ENCODE data around the gene PWP2.

PWP2 gene

GRCh38 chr21:44082648-44083440 lies 24.4 kb upstream of the PWP2 start:
- no peak overlapping the region for H3K4me3 ChIP-seq
- TF ChIP-seq CTCF (IDR thresholded peaks at IDR 0.05): no peak
- peak overlapping the region in 1 of 2 donors; percentile 31 for H3K27ac ChIP-seq
- no peak for DNase-seq (ENCODE audit: low spot score)

- Histone ChIP-seq H3K4me3 (no peak overlapping the region), H3K27ac (peak overlapping the region in 1 of 2 donors; percentile 45)
- no peak for TF ChIP-seq CTCF (IDR thresholded peaks at IDR 0.05)
- peak; percentile 29 for DNase-seq (ENCODE audit: low spot score)
Observed at GRCh38 chr21:44083631-44084291, 23.4 kb upstream of the PWP2 start.

GRCh38 chr21:44084496-44085241 lies 22.5 kb upstream of the PWP2 start:
- no peak for TF ChIP-seq CTCF (IDR thresholded peaks at IDR 0.05)
- peak overlapping the region in 1 of 2 donors; percentile 19 for H3K27ac ChIP-seq
- peak; percentile 46 for DNase-seq (ENCODE audit: low spot score)
- no peak overlapping the region for H3K4me3 ChIP-seq

GRCh38 chr21:44085491-44086321 lies 21.5 kb upstream of the PWP2 start:
- TF ChIP-seq CTCF (IDR thresholded peaks at IDR 0.05): no peak
- H3K4me3 ChIP-seq: no peak overlapping the region
- peak; percentile 50 for DNase-seq (ENCODE audit: low spot score)
- H3K27ac ChIP-seq: peak overlapping the region in 1 of 2 donors; percentile 47

- DNase-seq (ENCODE audit: low spot score): peak; percentile 40
Observed at GRCh38 chr21:44086636-44087425, 20.4 kb upstream of the PWP2 start.

More at GRCh38 chr21:44086636-44087425, 20.4 kb upstream of the PWP2 start:
- peak overlapping the region in 1 of 2 donors; percentile 47 for H3K27ac ChIP-seq
- H3K4me3 ChIP-seq: no peak overlapping the region
- TF ChIP-seq CTCF (IDR thresholded peaks at IDR 0.05): no peak

Measured in coronary artery (tissue), 2 donors.